Islet of Langerhans (tissue), 1 donor: ENCODE results near the gene EML4.
A peak's percentile ranks its signal among the peaks of the same experiment; 100 is the strongest.
"Not testable (repeated sequence)": the region's sequence is repeated elsewhere in the genome, so short reads cannot be mapped to it uniquely, and the experiment has no call there.

Experiments used
- FAIRE-seq: peaks from one replicate; lab custom pipeline; 2011; peaks lifted over from hg19 to GRCh38; lab: Jason Lieb, UNC

Gene EML4

GRCh38 chr2:42172020-42172419 lies 2.9 kb downstream of the EML4 start:
- no peak for FAIRE-seq

- no peak for FAIRE-seq
These were observed 3.4 kb downstream of the EML4 start for GRCh38 chr2:42172566-42172965.

- not testable (repeated sequence) for FAIRE-seq
These were observed 4.3 kb downstream of the EML4 start for GRCh38 chr2:42173467-42173866.

GRCh38 chr2:42176992-42177738 lies 8.0 kb downstream of the EML4 start:
- FAIRE-seq = no peak

- FAIRE-seq = no peak
These were observed 9.2 kb downstream of the EML4 start for GRCh38 chr2:42178335-42178734.

GRCh38 chr2:42180300-42180699 lies 11.1 kb downstream of the EML4 start:
- FAIRE-seq = no peak

- FAIRE-seq = peak; percentile 21
These were observed 13.6 kb downstream of the EML4 start for GRCh38 chr2:42182654-42183308.

- no peak for FAIRE-seq
These were observed 14.6 kb downstream of the EML4 start for GRCh38 chr2:42183775-42184174.

- no peak for FAIRE-seq
These were observed 15.2 kb downstream of the EML4 start for GRCh38 chr2:42184346-42184745.

GRCh38 chr2:42185220-42185921 lies 16.2 kb downstream of the EML4 start:
- FAIRE-seq = peak; percentile 30

- no peak for FAIRE-seq
These were observed 17.2 kb downstream of the EML4 start for GRCh38 chr2:42186366-42186765.

- no peak for FAIRE-seq
These were observed 17.9 kb downstream of the EML4 start for GRCh38 chr2:42186945-42187632.

- FAIRE-seq = peak; percentile 96
These were observed 18.7 kb downstream of the EML4 start for GRCh38 chr2:42187886-42188285.

- FAIRE-seq = no peak
These were observed 20.0 kb downstream of the EML4 start for GRCh38 chr2:42189235-42189566.

GRCh38 chr2:42190191-42190590 lies 21.0 kb downstream of the EML4 start:
- no peak for FAIRE-seq

GRCh38 chr2:42191285-42192009 lies 22.3 kb downstream of the EML4 start:
- no peak for FAIRE-seq

GRCh38 chr2:42192010-42192373 lies 22.8 kb downstream of the EML4 start:
- no peak for FAIRE-seq

GRCh38 chr2:42192652-42193566 lies 23.8 kb downstream of the EML4 start:
- no peak for FAIRE-seq

- FAIRE-seq = no peak
These were observed 24.6 kb downstream of the EML4 start for GRCh38 chr2:42193722-42194187.

GRCh38 chr2:42194428-42194827 lies 25.3 kb downstream of the EML4 start:
- no peak for FAIRE-seq

- peak; percentile 100 for FAIRE-seq
These were observed 26.4 kb downstream of the EML4 start for GRCh38 chr2:42195559-42195958.
